ENCODE results near the gene TAS2R41. TPM values are rescaled to one million over a fixed set of nuclear protein-coding genes. Genes with fewer than 3 reads are reported as not detected.

TAS2R41 gene
- total RNA-seq, 4 donors from 2014 or later, result not detected

- 88 to 96% methylated on average over 3 to 4 of the region's 4 CpGs for WGBS, 2 donors (ENCODE audit: low coverage in 1 of 2)
- H3K36me3 ChIP-seq, result no peaks in the 10 kb centered on the region
- H3K4me3 ChIP-seq, result no peak overlapping the region
- H3K9me3 ChIP-seq, result no peaks in the 10 kb centered on the region
- H3K27ac ChIP-seq, result no peak overlapping the region
- TF ChIP-seq POLR2A (IDR thresholded peaks at IDR 0.05) (no peak), CTCF (IDR thresholded peaks at IDR 0.05) (no peak), POLR2AphosphoS5 (IDR thresholded peaks at IDR 0.05) (no peak), EP300 (IDR thresholded peaks at IDR 0.05) (no peak)
- ATAC-seq, result no peak
- no peaks in the 10 kb centered on the region for H3K27me3 ChIP-seq
- H3K4me1 ChIP-seq, result no peaks in the 10 kb centered on the region
Measured at GRCh38 chr7:143455942-143456341, 21.7 kb upstream of the TAS2R41 start.

GRCh38 chr7:143456992-143457793, 20.5 kb upstream of the TAS2R41 start:
- Histone ChIP-seq H3K4me1 (no peaks in the 10 kb centered on the region), H3K27me3 (no peaks in the 10 kb centered on the region), H3K27ac (no peak overlapping the region), H3K9me3 (no peaks in the 10 kb centered on the region), H3K36me3 (no peaks in the 10 kb centered on the region), H3K4me3 (no peak overlapping the region)
- ATAC-seq, result no peak
- WGBS, 2 donors (ENCODE audit: low coverage in 1 of 2), result 65 to 100% methylated on average over 2 to 4 of the region's 4 CpGs
- TF ChIP-seq CTCF (IDR thresholded peaks at IDR 0.05) (no peak), EP300 (IDR thresholded peaks at IDR 0.05) (no peak), POLR2AphosphoS5 (IDR thresholded peaks at IDR 0.05) (no peak), POLR2A (IDR thresholded peaks at IDR 0.05) (no peak)

- Histone ChIP-seq H3K4me3 (no peak overlapping the region), H3K36me3 (no peaks in the 10 kb centered on the region), H3K27ac (no peak overlapping the region), H3K4me1 (no peaks in the 10 kb centered on the region), H3K9me3 (no peaks in the 10 kb centered on the region), H3K27me3 (no peaks in the 10 kb centered on the region)
- ATAC-seq, result no peak
- TF ChIP-seq POLR2A (IDR thresholded peaks at IDR 0.05) (no peak), EP300 (IDR thresholded peaks at IDR 0.05) (no peak), CTCF (IDR thresholded peaks at IDR 0.05) (no peak), POLR2AphosphoS5 (IDR thresholded peaks at IDR 0.05) (no peak)
- 67 to 83% methylated on average over 1 of the region's 3 CpGs for WGBS, 2 donors (ENCODE audit: low coverage in 1 of 2)
Measured at GRCh38 chr7:143458263-143458662, 19.4 kb upstream of the TAS2R41 start.

- Histone ChIP-seq H3K36me3 (no peaks in the 10 kb centered on the region), H3K4me1 (no peaks in the 10 kb centered on the region), H3K27me3 (no peaks in the 10 kb centered on the region), H3K9me3 (no peaks in the 10 kb centered on the region), H3K27ac (no peak overlapping the region), H3K4me3 (no peak overlapping the region)
- no peak for TF ChIP-seq POLR2A (IDR thresholded peaks at IDR 0.05)
- TF ChIP-seq EP300 (IDR thresholded peaks at IDR 0.05), result no peak
- TF ChIP-seq POLR2AphosphoS5 (IDR thresholded peaks at IDR 0.05), result no peak
- WGBS, 2 donors (ENCODE audit: low coverage in 1 of 2), result 69 to 91% methylated on average over 3 of the region's 3 CpGs
- no peak for ATAC-seq
Measured at GRCh38 chr7:143458681-143459080, 19.0 kb upstream of the TAS2R41 start.

GRCh38 chr7:143459359-143459758, 18.3 kb upstream of the TAS2R41 start:
- H3K27ac ChIP-seq, result no peak overlapping the region
- TF ChIP-seq CTCF (IDR thresholded peaks at IDR 0.05), result no peak
- no peak for TF ChIP-seq POLR2A (IDR thresholded peaks at IDR 0.05)
- no peak for TF ChIP-seq POLR2AphosphoS5 (IDR thresholded peaks at IDR 0.05)
- TF ChIP-seq EP300 (IDR thresholded peaks at IDR 0.05), result no peak
- H3K9me3 ChIP-seq, result no peaks in the 10 kb centered on the region
- H3K27me3 ChIP-seq, result no peaks in the 10 kb centered on the region
- H3K36me3 ChIP-seq, result no peaks in the 10 kb centered on the region
- H3K4me3 ChIP-seq, result no peak overlapping the region
- H3K4me1 ChIP-seq, result no peaks in the 10 kb centered on the region
- no peak for ATAC-seq
- WGBS, 2 donors (ENCODE audit: low coverage in 1 of 2), result 67 to 75% methylated on average over 1 of the region's 1 CpG
